HCT116 (cell line): ENCODE data around the gene ERG. TPM values are rescaled to one million over a fixed set of nuclear protein-coding genes. Genes with fewer than 3 reads are reported as not detected.

Experiments
- ATAC-seq: fragments of 200-7000 bp; cut with Tn5 transposase; 2 replicates; pipeline ENCODE4 v1.9.1; 2020; ENCODE audit warnings: mild to moderate bottlenecking, moderate library complexity
- BruUV-seq: library from RNA; stranded (reverse); fragments of 400-500 nt; replicated peaks from 2 replicates; lab custom pipeline; 2021; lab: Mats Ljungman, UMichigan
- CTCF ChIA-PET: fragments of 300-600 bp; sonication (Branson Sonifier 250); formaldehyde crosslinking; loops from one replicate; lab custom pipeline; 2021; ENCODE audit warnings: antibody characterized with exemption; lab: Charles Lee
- POLR2A ChIA-PET: fragments of 300-600, 350-600 bp; sonication (Branson Sonifier 250); formaldehyde crosslinking; loops from one replicate; lab custom pipeline; 2021; ENCODE audit warnings: antibody characterized with exemption; lab: Charles Lee
- RAD21 ChIA-PET, 2 experiments: fragments of 300-600 bp; sonication (Branson Sonifier 250); formaldehyde crosslinking; loops; one replicate each; lab custom pipeline; 2023; ENCODE audit warnings: low total read pairs in 2 of 2; ENCODE audit not compliant: uncharacterized antibody in 2 of 2, unreplicated experiment in 2 of 2, low non-redundant PET in 1 of 2; lab: Charles Lee
- DNase-seq: peaks from one replicate; pipeline ENCODE4 v3.0.0-alpha.2; 2010; ENCODE audit warnings: low read depth, low spot score
- H2AFZ ChIP-seq: fragments of 200-600 bp; shearing (Covaris generic), sonication (generic); 2 replicates; pipeline ENCODE4 v1.6.1; 2017; ENCODE audit warnings: low read depth, mixed run types, mixed read lengths, antibody characterized with exemption, low read length; ENCODE audit not compliant: poor library complexity, severe bottlenecking
- H3K27ac ChIP-seq: 2 replicates; pipeline ENCODE4 v1.5.1; 2012; ENCODE audit warnings: low read depth, low read length
- H3K27me3 ChIP-seq: fragments of 200-600 bp; sonication (generic); 2 replicates; pipeline ENCODE4 v1.6.1; 2016; ENCODE audit warnings: mixed run types, low read length, mixed read lengths; ENCODE audit not compliant: insufficient read depth
- H3K36me3 ChIP-seq, 2 experiments: fragments of 200-500 bp in 1 of 2; fragments of 200-600 bp in 1 of 2; sonication (Bioruptor generic) in 1 of 2; sonication (generic) in 1 of 2; 2 replicates each; pipeline versions ENCODE4 v1.5.1 to v1.6.1; 2014 to 2016; ENCODE audit warnings: low read length in 2 of 2, inconsistent platforms in 1 of 2, mixed read lengths in 1 of 2, mixed run types in 1 of 2; ENCODE audit not compliant: insufficient read depth in 2 of 2, control insufficient read depth in 1 of 2
- H3K4me1 ChIP-seq, 2 experiments: fragments of 200-600 bp in 1 of 2; sonication (generic) in 1 of 2; 2 replicates each; pipeline versions ENCODE4 v1.5.1 to v1.6.1; 2012 to 2017; ENCODE audit warnings: low read length in 2 of 2, inconsistent platforms in 1 of 2, mild to moderate bottlenecking in 1 of 2, mixed read lengths in 1 of 2, mixed run types in 1 of 2, moderate library complexity in 1 of 2; ENCODE audit not compliant: insufficient read depth in 2 of 2, control insufficient read depth in 1 of 2
- H3K4me2 ChIP-seq: fragments of 200-600 bp; sonication (generic); 2 replicates; pipeline ENCODE4 v1.6.1; 2017; ENCODE audit warnings: mixed run types, low read length, mixed read lengths
- H3K4me3 ChIP-seq, 2 experiments: fragments of 200-600 bp in 1 of 2; sonication (generic) in 1 of 2; replicated peaks in 1 of 2; 2 replicates each; pipeline ENCODE4 v1.5.1; 2011 to 2016; ENCODE audit warnings: low read length in 2 of 2, control low read depth in 1 of 2, low read depth in 1 of 2, mild to moderate bottlenecking in 1 of 2, mixed read lengths in 1 of 2, mixed run types in 1 of 2
- H3K79me2 ChIP-seq: fragments of 200-600 bp; sonication (generic); 2 replicates; pipeline ENCODE4 v1.6.1; 2017; ENCODE audit warnings: mild to moderate bottlenecking, mixed run types, low read length, moderate library complexity, mixed read lengths; ENCODE audit not compliant: insufficient read depth
- H3K9ac ChIP-seq: fragments of 200-600 bp; sonication (generic); 2 replicates; pipeline ENCODE4 v1.6.1; 2016; ENCODE audit warnings: low read length, mixed read lengths
- H3K9me2 ChIP-seq: fragments of 200-600 bp; sonication (generic), shearing (Covaris generic); 2 replicates; pipeline ENCODE4 v1.6.1; 2017; ENCODE audit warnings: mixed run types, mild to moderate bottlenecking, moderate library complexity; ENCODE audit not compliant: insufficient read depth
- H3K9me3 ChIP-seq, 2 experiments: fragments of 200-500 bp in 1 of 2; fragments of 200-600 bp in 1 of 2; sonication (Bioruptor generic) in 1 of 2; sonication (generic) in 1 of 2; 2 replicates each; pipeline ENCODE4 v1.6.1; 2014 to 2017; ENCODE audit warnings: low read length in 2 of 2, mixed read lengths in 2 of 2, inconsistent platforms in 1 of 2, low read depth in 1 of 2, mild to moderate bottlenecking in 1 of 2, mixed run types in 1 of 2, moderate library complexity in 1 of 2; ENCODE audit not compliant: control insufficient read depth in 1 of 2, insufficient read depth in 1 of 2
- H4K20me1 ChIP-seq: fragments of 200-600 bp; sonication (generic), shearing (Covaris generic); 2 replicates; pipeline ENCODE4 v1.6.1; 2017; ENCODE audit warnings: mixed run types, mild to moderate bottlenecking, moderate library complexity; ENCODE audit not compliant: insufficient read depth
- CBX3 ChIP-seq: IDR thresholded peaks from 2 replicates; pipeline ENCODE4 v1.6.1; 2012; ENCODE audit warnings: low read depth
- CEBPB ChIP-seq: IDR thresholded peaks from 2 replicates; pipeline ENCODE4 v1.6.1; 2012; ENCODE audit warnings: low read depth
- EGR1 ChIP-seq: IDR thresholded peaks from 2 replicates; pipeline ENCODE4 v1.6.1; 2012; ENCODE audit warnings: low read depth
- FOSL1 ChIP-seq: IDR thresholded peaks from 2 replicates; pipeline ENCODE4 v1.6.1; 2012; ENCODE audit warnings: low read depth
- JUND ChIP-seq: IDR thresholded peaks from 2 replicates; pipeline ENCODE4 v1.6.1; 2012
- POLR2A ChIP-seq: IDR thresholded peaks from 2 replicates; pipeline ENCODE4 v1.7.0; 2011; ENCODE audit warnings: borderline replicate concordance; ENCODE audit not compliant: insufficient read depth, insufficient read length; ENCODE audit errors: extremely low read depth
- RAD21 ChIP-seq: IDR thresholded peaks from 2 replicates; pipeline ENCODE4 v1.6.1; 2012; ENCODE audit warnings: low read depth, mild to moderate bottlenecking
- SIN3A ChIP-seq: IDR thresholded peaks from 2 replicates; pipeline ENCODE4 v1.6.1; 2012; ENCODE audit warnings: low read depth
- SP1 ChIP-seq: IDR thresholded peaks from 2 replicates; pipeline ENCODE4 v1.6.1; 2012; ENCODE audit warnings: low read depth
- SRF ChIP-seq: IDR thresholded peaks from 2 replicates; pipeline ENCODE4 v1.6.1; 2012; ENCODE audit warnings: low read depth
- ZNF274 ChIP-seq: fragments of 200-500 bp; sonication (Bioruptor generic); IDR thresholded peaks from 2 replicates; pipeline ENCODE4 v1.6.1; 2014; ENCODE audit warnings: mild to moderate bottlenecking, low read depth, low read length, inconsistent platforms
- intact Hi-C: fragments of 100-400 bp; cut with micrococcal nuclease; formaldehyde crosslinking; loops from 2 replicates; pipeline ENCODE4 v1.10.0; 2022
- total RNA-seq: library from RNA; stranded (reverse); gene quantifications from one replicate; pipeline ENCODE4 v1.2.1, GENCODE V29; 2021; ENCODE audit not compliant: unreplicated experiment
- TF ChIP-seq, protein P1 (sequence below): IDR thresholded peaks from 2 replicates; pipeline ENCODE4 v1.6.1; 2012; ENCODE audit warnings: low read depth
- TF ChIP-seq, protein P2 (sequence below), 3 experiments: fragments of 200-600 bp in 1 of 3; sonication (generic) in 1 of 3; IDR thresholded peaks in 2 of 3; conservative IDR thresholded peaks in 1 of 3; 2 replicates each; pipeline ENCODE4 v1.5.1; 2012 to 2017; ENCODE audit warnings: low read depth in 2 of 3, low read length in 2 of 3, antibody characterized with exemption in 1 of 3, borderline replicate concordance in 1 of 3, control low read depth in 1 of 3, mild to moderate bottlenecking in 1 of 3, mixed read lengths in 1 of 3, mixed run types in 1 of 3, moderate library complexity in 1 of 3; ENCODE audit not compliant: insufficient read depth in 1 of 3
- TF ChIP-seq, protein P3 (sequence below): IDR thresholded peaks from 2 replicates; pipeline ENCODE4 v1.6.1; 2011; ENCODE audit warnings: mild to moderate bottlenecking, low read length, moderate library complexity; ENCODE audit not compliant: insufficient replicate concordance; ENCODE audit errors: extremely low read depth

Gene ERG
- total RNA-seq, 1 experiment from 2014 or later = 0.17 TPM

- DNase-seq (no peak), ATAC-seq (no peak)
- Histone ChIP-seq H3K36me3 (no peaks in the 10 kb centered on the region), H3K27ac (no peak overlapping the region), H2AFZ (no peak overlapping the region), H3K4me3 (no peak overlapping the region), H3K79me2 (no peaks in the 10 kb centered on the region), H3K9me3 (no peaks in the 10 kb centered on the region), H3K4me1 (no peaks in the 10 kb centered on the region), H3K9me2 (no peaks in the 10 kb centered on the region), H3K4me2 (no peak overlapping the region), H3K9ac (no peak overlapping the region), H4K20me1 (no peaks in the 10 kb centered on the region), H3K27me3 (peaks cover 8% of the 10 kb centered on the region; the same call in 1 of the 2 replicates)
- TF ChIP-seq EGR1 (no peak), FOSL1 (no peak), SRF (no peak)
- TF ChIP-seq, protein P1, sequence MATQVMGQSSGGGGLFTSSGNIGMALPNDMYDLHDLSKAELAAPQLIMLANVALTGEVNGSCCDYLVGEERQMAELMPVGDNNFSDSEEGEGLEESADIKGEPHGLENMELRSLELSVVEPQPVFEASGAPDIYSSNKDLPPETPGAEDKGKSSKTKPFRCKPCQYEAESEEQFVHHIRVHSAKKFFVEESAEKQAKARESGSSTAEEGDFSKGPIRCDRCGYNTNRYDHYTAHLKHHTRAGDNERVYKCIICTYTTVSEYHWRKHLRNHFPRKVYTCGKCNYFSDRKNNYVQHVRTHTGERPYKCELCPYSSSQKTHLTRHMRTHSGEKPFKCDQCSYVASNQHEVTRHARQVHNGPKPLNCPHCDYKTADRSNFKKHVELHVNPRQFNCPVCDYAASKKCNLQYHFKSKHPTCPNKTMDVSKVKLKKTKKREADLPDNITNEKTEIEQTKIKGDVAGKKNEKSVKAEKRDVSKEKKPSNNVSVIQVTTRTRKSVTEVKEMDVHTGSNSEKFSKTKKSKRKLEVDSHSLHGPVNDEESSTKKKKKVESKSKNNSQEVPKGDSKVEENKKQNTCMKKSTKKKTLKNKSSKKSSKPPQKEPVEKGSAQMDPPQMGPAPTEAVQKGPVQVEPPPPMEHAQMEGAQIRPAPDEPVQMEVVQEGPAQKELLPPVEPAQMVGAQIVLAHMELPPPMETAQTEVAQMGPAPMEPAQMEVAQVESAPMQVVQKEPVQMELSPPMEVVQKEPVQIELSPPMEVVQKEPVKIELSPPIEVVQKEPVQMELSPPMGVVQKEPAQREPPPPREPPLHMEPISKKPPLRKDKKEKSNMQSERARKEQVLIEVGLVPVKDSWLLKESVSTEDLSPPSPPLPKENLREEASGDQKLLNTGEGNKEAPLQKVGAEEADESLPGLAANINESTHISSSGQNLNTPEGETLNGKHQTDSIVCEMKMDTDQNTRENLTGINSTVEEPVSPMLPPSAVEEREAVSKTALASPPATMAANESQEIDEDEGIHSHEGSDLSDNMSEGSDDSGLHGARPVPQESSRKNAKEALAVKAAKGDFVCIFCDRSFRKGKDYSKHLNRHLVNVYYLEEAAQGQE = no peak
- ChIA-PET CTCF (no interaction called here), POLR2A (no interaction called here), RAD21 (no interaction called here)
- intact Hi-C loops = no loop called here
- BruUV-seq = no TSS peak
These were observed 5.3 kb upstream of the ERG start for GRCh38 chr21:38503583-38503982.

DNA sequence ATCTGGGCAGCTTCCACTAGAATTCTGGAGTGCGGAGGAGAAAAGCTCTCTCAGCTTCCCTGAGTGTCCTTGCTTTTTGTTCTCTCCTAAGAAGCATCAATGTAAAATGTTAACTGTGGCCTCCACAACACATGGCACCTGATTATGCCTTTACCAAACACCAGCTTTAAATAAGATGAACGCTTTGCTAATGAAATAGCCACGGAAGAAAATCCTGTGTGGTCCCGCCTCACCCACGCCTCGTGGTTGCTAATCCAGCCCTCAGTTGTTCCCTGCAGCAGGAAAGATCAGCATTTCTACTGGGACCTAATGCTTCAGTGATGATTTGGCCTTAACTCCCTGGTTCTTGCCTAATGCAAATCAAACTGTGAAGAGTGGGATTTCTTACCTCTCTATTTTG is 1.8 kb upstream of the ERG start:
- no peak overlapping the region for H3K27ac ChIP-seq
- ChIA-PET POLR2A (no interaction called here), RAD21 (no interaction called here), CTCF (no interaction called here)
- H3K4me2 ChIP-seq = no peak overlapping the region
- DNase-seq = no peak
- BruUV-seq = no TSS peak
- no peak overlapping the region for H2AFZ ChIP-seq
- ATAC-seq = no peak
- H3K9me3 ChIP-seq = no peaks in the 10 kb centered on the region
- no peaks in the 10 kb centered on the region for H3K79me2 ChIP-seq
- H3K4me1 ChIP-seq = no peaks in the 10 kb centered on the region
- no peaks in the 10 kb centered on the region for H3K36me3 ChIP-seq
- H3K27me3 ChIP-seq = peaks cover 34% of the 10 kb centered on the region
- H3K9ac ChIP-seq = no peak overlapping the region
- H3K9me2 ChIP-seq = no peaks in the 10 kb centered on the region
- H3K4me3 ChIP-seq = no peak overlapping the region
- H4K20me1 ChIP-seq = no peaks in the 10 kb centered on the region
- intact Hi-C loops = no loop called here
- TF ChIP-seq POLR2A (no peak), EGR1 (no peak), FOSL1 (no peak), SP1 (no peak), JUND (no peak), CBX3 (no peak), SRF (no peak), CEBPB (no peak), RAD21 (no peak), SIN3A (no peak), ZNF274 (no peak)
- TF ChIP-seq, protein P2, sequence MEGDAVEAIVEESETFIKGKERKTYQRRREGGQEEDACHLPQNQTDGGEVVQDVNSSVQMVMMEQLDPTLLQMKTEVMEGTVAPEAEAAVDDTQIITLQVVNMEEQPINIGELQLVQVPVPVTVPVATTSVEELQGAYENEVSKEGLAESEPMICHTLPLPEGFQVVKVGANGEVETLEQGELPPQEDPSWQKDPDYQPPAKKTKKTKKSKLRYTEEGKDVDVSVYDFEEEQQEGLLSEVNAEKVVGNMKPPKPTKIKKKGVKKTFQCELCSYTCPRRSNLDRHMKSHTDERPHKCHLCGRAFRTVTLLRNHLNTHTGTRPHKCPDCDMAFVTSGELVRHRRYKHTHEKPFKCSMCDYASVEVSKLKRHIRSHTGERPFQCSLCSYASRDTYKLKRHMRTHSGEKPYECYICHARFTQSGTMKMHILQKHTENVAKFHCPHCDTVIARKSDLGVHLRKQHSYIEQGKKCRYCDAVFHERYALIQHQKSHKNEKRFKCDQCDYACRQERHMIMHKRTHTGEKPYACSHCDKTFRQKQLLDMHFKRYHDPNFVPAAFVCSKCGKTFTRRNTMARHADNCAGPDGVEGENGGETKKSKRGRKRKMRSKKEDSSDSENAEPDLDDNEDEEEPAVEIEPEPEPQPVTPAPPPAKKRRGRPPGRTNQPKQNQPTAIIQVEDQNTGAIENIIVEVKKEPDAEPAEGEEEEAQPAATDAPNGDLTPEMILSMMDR (IDR thresholded peaks at IDR 0.05 in 2 of 3, conservative IDR thresholded peaks at IDR 0.05 in 1 of 3; ENCODE audit: borderline replicate concordance in 1 of 3, insufficient read depth in 1 of 3, low read depth in 2 of 3, low read length in 2 of 3) = no peak
- TF ChIP-seq, protein P3, sequence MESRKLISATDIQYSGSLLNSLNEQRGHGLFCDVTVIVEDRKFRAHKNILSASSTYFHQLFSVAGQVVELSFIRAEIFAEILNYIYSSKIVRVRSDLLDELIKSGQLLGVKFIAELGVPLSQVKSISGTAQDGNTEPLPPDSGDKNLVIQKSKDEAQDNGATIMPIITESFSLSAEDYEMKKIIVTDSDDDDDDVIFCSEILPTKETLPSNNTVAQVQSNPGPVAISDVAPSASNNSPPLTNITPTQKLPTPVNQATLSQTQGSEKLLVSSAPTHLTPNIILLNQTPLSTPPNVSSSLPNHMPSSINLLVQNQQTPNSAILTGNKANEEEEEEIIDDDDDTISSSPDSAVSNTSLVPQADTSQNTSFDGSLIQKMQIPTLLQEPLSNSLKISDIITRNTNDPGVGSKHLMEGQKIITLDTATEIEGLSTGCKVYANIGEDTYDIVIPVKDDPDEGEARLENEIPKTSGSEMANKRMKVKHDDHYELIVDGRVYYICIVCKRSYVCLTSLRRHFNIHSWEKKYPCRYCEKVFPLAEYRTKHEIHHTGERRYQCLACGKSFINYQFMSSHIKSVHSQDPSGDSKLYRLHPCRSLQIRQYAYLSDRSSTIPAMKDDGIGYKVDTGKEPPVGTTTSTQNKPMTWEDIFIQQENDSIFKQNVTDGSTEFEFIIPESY = no peak
